HAP-1 (cell line): ENCODE measurements around the gene ZNF462.

Experiments used
- DNase-seq, 2 experiments: peaks; one replicate each; pipeline ENCODE4 v3.0.0-alpha.2; 2016 to 2020; ENCODE audit warnings: low spot score in 2 of 2
- H3K27me3 ChIP-seq: fragments of 250-450 bp; sonication (Bioruptor Pico); 2 replicates; pipeline ENCODE4 v1.5.1; 2020; ENCODE audit warnings: low read depth, mild to moderate bottlenecking, moderate library complexity
- H3K36me3 ChIP-seq: fragments of 250-450 bp; sonication (Bioruptor Pico); replicated peaks from 2 replicates; pipeline ENCODE4 v1.5.1; 2020; ENCODE audit warnings: mild to moderate bottlenecking
- H3K4me1 ChIP-seq: fragments of 250-450 bp; sonication (Bioruptor Pico); 2 replicates; pipeline ENCODE4 v1.5.1; 2020; ENCODE audit warnings: mild to moderate bottlenecking
- H3K4me3 ChIP-seq: fragments of 250-450 bp; sonication (Bioruptor Pico); 2 replicates; pipeline ENCODE4 v1.5.1; 2020; ENCODE audit warnings: mild to moderate bottlenecking, moderate library complexity
- H3K9me3 ChIP-seq: fragments of 250-450 bp; sonication (Bioruptor Pico); 2 replicates; pipeline ENCODE4 v1.5.1; 2020; ENCODE audit warnings: mild to moderate bottlenecking, moderate library complexity
- in situ Hi-C: fragments of 300-500 bp; cut with MboI; formaldehyde crosslinking; loops from 3 replicates; pipeline ENCODE4 v1.14.3; 2020; ENCODE audit warnings: low sequenced_read_pairs, inconsistent platforms, mixed read lengths

The ZNF462 gene

GRCh38 chr9:106915851-106916250 is 52.9 kb downstream of the ZNF462 start:
- Histone ChIP-seq H3K4me1 (peaks cover 64% of the 10 kb centered on the region), H3K9me3 (no peaks in the 10 kb centered on the region), H3K27me3 (no peaks in the 10 kb centered on the region), H3K36me3 (no peaks in the 10 kb centered on the region), H3K4me3 (no peak overlapping the region)
- in situ Hi-C loops = no loop called here
- no peak for DNase-seq

- H3K4me1 ChIP-seq = peaks cover 60% of the 10 kb centered on the region
Observed at GRCh38 chr9:106916466-106917235, 53.7 kb downstream of the ZNF462 start.

GRCh38 chr9:106918825-106919509 is 56.0 kb downstream of the ZNF462 start:
- Histone ChIP-seq H3K27me3 (no peaks in the 10 kb centered on the region), H3K4me3 (no peak overlapping the region), H3K4me1 (peaks cover 65% of the 10 kb centered on the region), H3K36me3 (peaks cover 7% of the 10 kb centered on the region), H3K9me3 (no peaks in the 10 kb centered on the region)
- in situ Hi-C loops = no loop called here
- DNase-seq = no peak

More at GRCh38 chr9:106916466-106917235, 53.7 kb downstream of the ZNF462 start:
- DNase-seq = peak; percentile 61 to 63
- Histone ChIP-seq H3K4me3 (no peak overlapping the region), H3K27me3 (no peaks in the 10 kb centered on the region), H3K36me3 (no peaks in the 10 kb centered on the region), H3K9me3 (no peaks in the 10 kb centered on the region)
- in situ Hi-C loops = no loop called here

- Histone ChIP-seq H3K36me3 (peaks cover 18% of the 10 kb centered on the region), H3K27me3 (no peaks in the 10 kb centered on the region), H3K9me3 (no peaks in the 10 kb centered on the region), H3K4me3 (no peak overlapping the region), H3K4me1 (peaks cover 61% of the 10 kb centered on the region)
- no peak for DNase-seq
- in situ Hi-C loops = no loop called here
Observed at GRCh38 chr9:106920091-106920490, 57.1 kb downstream of the ZNF462 start.

- DNase-seq = peak; percentile 77 to 99
- no peaks in the 10 kb centered on the region for H3K9me3 ChIP-seq
- peaks cover 56% of the 10 kb centered on the region for H3K4me1 ChIP-seq
- in situ Hi-C loops = no loop called here
- peak overlapping the region; percentile 13 for H3K4me3 ChIP-seq
- H3K36me3 ChIP-seq = peaks cover 25% of the 10 kb centered on the region
- H3K27me3 ChIP-seq = no peaks in the 10 kb centered on the region
Observed at GRCh38 chr9:106920701-106921283, 57.8 kb downstream of the ZNF462 start.

- DNase-seq = peak; percentile 82 to 92
- H3K4me3 ChIP-seq = peak overlapping the region; percentile 13
- in situ Hi-C loops = no loop called here
- H3K36me3 ChIP-seq = peaks cover 32% of the 10 kb centered on the region
- no peaks in the 10 kb centered on the region for H3K9me3 ChIP-seq
- H3K4me1 ChIP-seq = peaks cover 50% of the 10 kb centered on the region
- no peaks in the 10 kb centered on the region for H3K27me3 ChIP-seq
Observed at GRCh38 chr9:106921341-106921899, 58.5 kb downstream of the ZNF462 start.

GRCh38 chr9:106922026-106922425 is 59.1 kb downstream of the ZNF462 start:
- Histone ChIP-seq H3K4me1 (peaks cover 44% of the 10 kb centered on the region), H3K27me3 (no peaks in the 10 kb centered on the region), H3K4me3 (no peak overlapping the region; the same call in 1 of the 2 replicates), H3K9me3 (no peaks in the 10 kb centered on the region), H3K36me3 (peaks cover 36% of the 10 kb centered on the region)
- in situ Hi-C loops = no loop called here
- DNase-seq = no peak

GRCh38 chr9:106925392-106925791 is 62.4 kb downstream of the ZNF462 start:
- Histone ChIP-seq H3K9me3 (no peaks in the 10 kb centered on the region), H3K4me1 (peaks cover 18% of the 10 kb centered on the region), H3K36me3 (peaks cover 57% of the 10 kb centered on the region), H3K27me3 (no peaks in the 10 kb centered on the region), H3K4me3 (no peak overlapping the region)
- DNase-seq = no peak
- in situ Hi-C loops = no loop called here

GRCh38 chr9:106927916-106928315 is 65.0 kb downstream of the ZNF462 start:
- Histone ChIP-seq H3K27me3 (no peaks in the 10 kb centered on the region), H3K9me3 (no peaks in the 10 kb centered on the region), H3K36me3 (peaks cover 78% of the 10 kb centered on the region), H3K4me1 (peaks cover under 1% of the 10 kb centered on the region; the same call in 1 of the 2 replicates), H3K4me3 (no peak overlapping the region)
- in situ Hi-C loops = no loop called here
- no peak for DNase-seq

GRCh38 chr9:106928350-106928749 is 65.4 kb downstream of the ZNF462 start:
- Histone ChIP-seq H3K27me3 (no peaks in the 10 kb centered on the region), H3K9me3 (no peaks in the 10 kb centered on the region), H3K4me1 (no peaks in the 10 kb centered on the region; the same call in 1 of the 2 replicates), H3K36me3 (peaks cover 79% of the 10 kb centered on the region), H3K4me3 (no peak overlapping the region)
- DNase-seq = no peak
- in situ Hi-C loops = no loop called here

GRCh38 chr9:106929471-106930177 is 66.7 kb downstream of the ZNF462 start:
- Histone ChIP-seq H3K9me3 (no peaks in the 10 kb centered on the region), H3K4me3 (no peak overlapping the region), H3K27me3 (no peaks in the 10 kb centered on the region), H3K4me1 (peaks cover 11% of the 10 kb centered on the region), H3K36me3 (peaks cover 66% of the 10 kb centered on the region)
- DNase-seq = no peak
- in situ Hi-C loops = no loop called here

- Histone ChIP-seq H3K27me3 (no peaks in the 10 kb centered on the region), H3K4me1 (peaks cover 17% of the 10 kb centered on the region), H3K36me3 (peaks cover 61% of the 10 kb centered on the region), H3K4me3 (no peak overlapping the region), H3K9me3 (no peaks in the 10 kb centered on the region)
- no peak for DNase-seq
- in situ Hi-C loops = no loop called here
Observed at GRCh38 chr9:106930477-106930876, 67.5 kb downstream of the ZNF462 start.

- in situ Hi-C loops = no loop called here
- no peaks in the 10 kb centered on the region for H3K27me3 ChIP-seq
Observed at GRCh38 chr9:106931466-106931865, 68.5 kb downstream of the ZNF462 start.

More at GRCh38 chr9:106931466-106931865, 68.5 kb downstream of the ZNF462 start:
- no peak for DNase-seq
- no peaks in the 10 kb centered on the region for H3K9me3 ChIP-seq
- peaks cover 21% of the 10 kb centered on the region for H3K4me1 ChIP-seq
- peaks cover 61% of the 10 kb centered on the region for H3K36me3 ChIP-seq
- no peak overlapping the region for H3K4me3 ChIP-seq
